RWPE1 (cell line): Measurements from ENCODE around the gene ALDH1L1.

ENCODE experiments used
- CTCF ChIA-PET: fragments of 350-600 bp; sonication (Branson Sonifier 250); formaldehyde crosslinking; extraction: SDS; loops from one replicate; lab custom pipeline; 2021; lab: Yijun Ruan, JAX
- POLR2A ChIA-PET: fragments of 400-600 bp; formaldehyde crosslinking; extraction: SDS; loops from one replicate; lab custom pipeline; 2020; ENCODE audit warnings: antibody characterized with exemption; ENCODE audit not compliant: low non-redundant PET; lab: Yijun Ruan, JAX
- DNase-seq: peaks from one replicate; pipeline ENCODE4 v3.0.0; 2012; ENCODE audit warnings: low spot score
- H3K27ac ChIP-seq: fragments of 450-650 bp; 2 replicates; pipeline ENCODE4 v1.5.1; 2017
- CTCF ChIP-seq: fragments of 450-650 bp; conservative IDR thresholded peaks from 2 replicates; pipeline ENCODE4 v1.5.1; 2017; ENCODE audit warnings: low read depth, mild to moderate bottlenecking

The ALDH1L1 gene

GRCh38 chr3:126180477-126181397, at the start of gene ALDH1L1:
TSS of gene ALDH1L1 (minus strand) at chr3:126180586. CDS start at chr3:126160979, 19,607 bp downstream.
- DNase-seq: peak; percentile 28
- H3K27ac ChIP-seq: peak within 1 kb of the TSS; percentile 78
- no peak for TF ChIP-seq CTCF
- CTCF ChIA-PET: no interaction called here
- POLR2A ChIA-PET: no interaction called here

GRCh38 chr3:126226374-126226773, 46.0 kb upstream of the ALDH1L1 start:
- ChIA-PET POLR2A (no interaction called here), CTCF (no interaction called here)
- TF ChIP-seq CTCF: no peak
- H3K27ac ChIP-seq: no peak overlapping the region
- no peak for DNase-seq

DNA sequence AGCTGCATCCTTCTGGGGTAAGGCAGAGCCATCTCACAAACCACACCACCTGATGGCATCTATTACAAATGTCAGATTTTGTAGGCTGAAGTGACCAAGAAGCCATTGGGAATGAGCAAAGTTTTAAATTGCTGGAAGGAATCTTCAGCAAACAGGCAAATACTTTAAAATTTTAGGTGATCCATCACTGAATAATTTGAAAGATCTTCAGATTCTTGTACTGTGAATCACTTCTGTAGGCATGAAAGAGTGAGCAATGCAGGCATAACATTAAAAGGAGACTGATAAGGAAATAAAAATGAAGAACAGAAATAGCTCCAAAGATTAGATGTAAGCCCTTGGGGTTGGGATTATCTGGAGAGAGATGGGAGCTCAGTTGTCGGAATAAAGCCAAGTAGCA, 36.0 kb upstream of the ALDH1L1 start:
- H3K27ac ChIP-seq: no peak overlapping the region
- TF ChIP-seq CTCF: no peak
- CTCF ChIA-PET: no interaction called here
- peak; percentile 48 for DNase-seq
- POLR2A ChIA-PET: no interaction called here

GRCh38 chr3:126213379-126214028, 33.1 kb upstream of the ALDH1L1 start:
- peak; percentile 16; the same call in 1 of the 2 replicates for TF ChIP-seq CTCF
- CTCF ChIA-PET: interaction anchor here (0.6 to 1.0 kb wide), 2 partner anchors 17 to 79 kb away, joined by 3 read pairs; no protein-coding TSS in a partner anchor
- H3K27ac ChIP-seq: peak overlapping the region; percentile 66
- no peak for DNase-seq
- POLR2A ChIA-PET: no interaction called here

DNA sequence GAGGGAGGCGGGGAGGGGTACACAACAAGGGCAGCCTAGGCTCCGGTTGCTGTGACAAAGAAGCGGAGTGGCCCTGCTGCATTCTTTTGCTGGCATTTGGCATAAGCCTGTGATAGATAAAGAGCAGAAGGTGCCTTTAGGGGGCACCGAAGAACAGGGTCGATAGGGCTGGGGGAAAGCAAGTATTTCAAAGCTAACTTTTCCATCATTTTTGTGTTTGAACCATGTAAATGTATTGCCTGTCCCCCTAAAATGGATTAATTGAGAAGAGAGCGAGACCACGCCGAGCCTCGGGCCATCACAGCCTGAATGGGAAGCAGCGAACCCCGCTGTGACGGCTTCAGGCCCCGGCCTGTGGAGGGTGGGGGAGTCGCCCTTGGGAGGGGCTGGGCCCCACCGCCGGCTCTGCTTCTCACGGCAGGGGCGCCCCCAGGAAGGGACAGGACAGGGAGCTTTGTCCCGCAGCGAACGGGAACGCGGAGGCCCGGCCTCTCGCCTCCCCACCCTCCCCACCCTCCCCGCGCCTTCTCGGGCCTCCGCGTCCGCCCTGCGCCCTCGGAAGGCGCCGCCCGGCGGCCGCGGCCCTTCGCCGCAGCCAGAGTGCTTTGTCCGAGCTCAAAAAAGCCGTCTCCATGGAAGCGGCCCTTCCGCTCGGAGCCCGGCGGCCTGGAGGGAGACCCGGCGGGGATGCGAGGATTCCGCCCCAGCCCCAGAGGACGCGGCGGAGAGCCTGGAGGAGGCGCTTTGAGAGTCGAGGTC, 32.4 kb upstream of the ALDH1L1 start:
- TF ChIP-seq CTCF: peak; percentile 72
- ChIA-PET POLR2A (no interaction called here), CTCF (interaction anchor here (0.5 to 1.0 kb wide), 10 partner anchors 10 to 548 kb away, joined by 3 to 5 read pairs (median 3); no protein-coding TSS in a partner anchor)
- DNase-seq: peak; percentile 31
- H3K27ac ChIP-seq: peak overlapping the region; percentile 66

DNA sequence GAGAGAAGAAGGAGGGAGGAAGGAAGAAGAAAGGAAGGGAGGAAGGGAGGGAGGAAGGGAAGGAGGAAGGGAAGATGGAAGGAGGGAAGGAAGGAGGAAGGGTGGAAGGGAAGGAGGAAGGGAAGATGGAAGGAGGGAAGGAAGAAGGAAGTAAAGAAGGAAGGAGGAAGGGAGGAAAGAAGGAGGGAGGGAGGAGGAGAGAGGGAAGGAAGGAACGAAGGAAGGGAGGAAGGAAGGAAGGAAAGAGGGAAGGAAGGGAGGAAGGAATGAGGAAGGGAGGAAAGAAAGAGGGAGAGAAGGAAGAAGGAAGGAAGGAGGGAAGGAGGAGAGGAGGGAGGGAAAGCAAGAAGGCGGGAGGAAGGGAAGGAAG, 31.8 kb upstream of the ALDH1L1 start:
- peak overlapping the region; percentile 66 for H3K27ac ChIP-seq
- CTCF ChIA-PET: interaction anchor here (0.5 to 1.0 kb wide), 9 partner anchors 11 to 547 kb away, joined by 3 to 5 read pairs (median 4); no protein-coding TSS in a partner anchor

More for the DNA sequence above, 31.8 kb upstream of the ALDH1L1 start:
- TF ChIP-seq CTCF: no peak
- DNase-seq: no peak
- POLR2A ChIA-PET: no interaction called here
